HG03159 (cell line): ENCODE data around the gene THAP2.
"Not testable (repeated sequence)": the region's sequence is repeated elsewhere in the genome, so short reads cannot be mapped to it uniquely, and the experiment has no call there.

ENCODE experiments used
- ATAC-seq: cut with Tn5 transposase; IDR thresholded peaks from one replicate; pipeline ENCODE4 v1.9.1; 2021; ENCODE audit warnings: mild to moderate bottlenecking, moderate library complexity; ENCODE audit not compliant: unreplicated experiment

THAP2 gene

DNA sequence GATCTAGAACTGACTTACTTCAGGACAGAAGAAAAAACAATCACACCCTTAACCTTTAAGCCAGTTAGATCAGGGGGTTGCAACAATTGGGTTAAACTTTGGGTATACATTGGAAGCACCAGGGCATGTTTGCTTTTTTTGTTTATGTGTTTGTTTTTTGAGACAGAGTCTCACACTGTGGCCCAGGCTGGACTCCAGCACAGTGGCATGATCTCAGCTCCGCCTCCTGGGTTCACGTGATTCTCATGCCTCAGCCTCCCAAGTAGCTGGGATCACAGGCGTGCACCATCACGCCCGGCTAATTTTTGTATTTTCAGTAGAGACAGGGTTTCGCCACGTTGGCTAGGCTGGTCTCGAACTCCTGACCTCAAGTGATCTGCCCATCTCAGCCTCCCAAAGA lies 38.1 kb downstream of the THAP2 start:
- not testable (repeated sequence) for ATAC-seq

DNA sequence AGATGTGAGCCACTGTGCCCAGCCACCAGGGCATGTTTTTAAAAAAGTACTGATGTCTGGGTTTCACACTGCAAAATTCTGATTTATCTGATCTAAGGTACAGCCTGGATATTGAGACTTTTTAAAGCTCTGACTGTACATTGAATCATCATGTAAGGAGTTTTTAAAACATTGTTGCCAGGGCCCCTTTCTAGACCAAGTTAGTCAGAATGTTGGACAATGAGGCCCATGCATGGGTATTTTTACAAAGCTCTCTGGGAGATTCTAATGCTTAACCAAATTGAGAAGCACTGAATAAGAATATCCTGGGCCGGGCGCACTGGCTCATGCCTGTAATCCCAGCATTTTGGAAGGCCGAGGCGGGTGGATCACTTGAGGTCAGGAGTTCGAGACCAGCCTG lies 38.5 kb downstream of the THAP2 start:
- no peak for ATAC-seq

DNA sequence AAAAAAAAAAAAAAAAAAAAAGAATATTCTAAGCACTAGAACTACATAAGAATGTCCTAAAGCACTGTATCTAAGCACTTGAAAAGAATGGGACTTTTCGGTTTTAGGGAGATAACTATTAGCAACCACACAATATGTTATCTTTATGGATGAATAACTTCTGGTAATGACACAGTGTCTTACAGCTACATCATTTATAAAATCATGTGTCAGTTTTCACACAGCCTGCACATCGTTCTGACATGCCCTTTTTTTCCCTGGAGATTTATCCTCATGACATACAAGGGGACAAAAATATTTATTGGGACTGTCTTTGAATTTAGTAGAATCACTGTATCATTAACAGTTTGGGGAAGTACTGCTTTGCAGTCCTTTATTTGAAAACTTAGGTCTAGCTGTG lies 39.1 kb downstream of the THAP2 start:
- no peak for ATAC-seq

DNA sequence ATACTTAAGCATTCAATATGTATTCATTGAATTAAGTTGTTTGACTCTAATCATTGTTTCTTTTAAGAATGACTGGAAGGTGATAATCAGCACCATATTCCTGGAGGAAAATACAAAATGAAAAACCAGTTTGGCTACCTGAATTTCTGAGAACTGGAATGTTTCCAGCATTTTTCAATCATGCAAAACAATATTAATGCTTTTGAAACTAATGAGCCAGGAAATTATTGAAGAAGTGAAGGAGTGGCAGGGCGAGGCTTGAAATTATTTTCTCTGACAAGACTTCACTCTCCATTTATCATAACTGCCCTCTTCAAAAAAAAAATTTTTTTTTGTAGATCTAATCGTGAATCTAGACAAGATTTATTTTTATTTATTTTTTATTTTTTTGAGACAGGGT lies 40.8 kb downstream of the THAP2 start:
- ATAC-seq: no peak

DNA sequence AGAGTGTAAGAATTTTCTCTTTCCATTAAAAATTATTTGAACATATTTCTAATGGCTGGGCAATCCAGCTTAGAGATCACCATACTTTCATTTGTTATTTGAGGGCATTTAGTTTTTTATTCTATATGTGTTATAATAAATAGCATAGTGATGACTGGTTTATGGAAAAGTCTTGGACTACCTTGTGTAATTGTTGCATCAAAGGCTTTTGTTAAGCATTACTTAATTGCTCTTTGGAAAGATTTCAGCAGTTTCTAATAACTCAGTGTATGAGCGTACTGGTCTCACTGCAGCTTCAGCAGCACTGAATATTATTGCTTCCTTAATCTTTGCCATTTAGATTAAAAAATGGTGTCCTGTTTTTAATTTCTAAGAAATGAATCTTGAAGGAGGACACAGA lies 44.6 kb downstream of the THAP2 start:
- ATAC-seq: no peak

DNA sequence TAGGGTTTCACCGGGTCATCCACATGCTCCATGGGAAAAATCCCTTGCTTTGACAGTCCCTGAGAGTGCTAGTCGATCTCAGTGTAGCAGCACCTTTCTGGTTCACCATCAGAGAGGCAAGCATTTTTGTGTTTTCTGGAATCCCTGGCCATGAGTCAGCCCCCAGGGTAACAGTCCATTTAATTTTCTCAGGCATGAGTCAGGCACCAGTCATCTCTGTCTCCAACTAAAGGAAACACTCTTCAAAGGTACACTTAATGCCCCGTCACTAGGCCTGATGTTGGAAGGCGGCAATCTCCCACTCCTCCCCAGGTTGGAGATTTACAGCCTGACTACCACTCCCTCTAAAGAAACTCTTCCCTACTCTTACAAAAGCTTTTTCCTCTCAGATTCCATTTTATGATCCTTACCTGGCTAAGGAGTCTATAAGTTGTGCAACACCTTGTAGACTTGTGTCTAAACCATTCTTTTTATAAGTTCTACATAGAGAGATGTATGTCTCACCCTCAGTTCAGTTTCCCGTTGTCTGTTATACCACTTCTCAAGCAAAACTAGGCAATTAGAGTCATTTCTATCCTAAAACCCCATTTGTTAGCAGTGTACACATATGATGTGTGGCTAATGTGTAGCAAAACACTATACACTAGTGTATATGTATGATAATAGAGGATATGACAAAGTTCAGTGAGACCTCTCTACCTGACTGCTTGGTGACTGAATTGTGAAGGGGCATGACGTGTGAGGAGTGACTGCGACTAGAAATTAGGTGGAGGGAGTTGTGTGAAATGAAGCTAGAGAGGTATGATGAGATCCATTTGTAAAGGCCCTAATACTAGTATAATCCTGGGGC lies 46.4 kb downstream of the THAP2 start:
- ATAC-seq: no peak

DNA sequence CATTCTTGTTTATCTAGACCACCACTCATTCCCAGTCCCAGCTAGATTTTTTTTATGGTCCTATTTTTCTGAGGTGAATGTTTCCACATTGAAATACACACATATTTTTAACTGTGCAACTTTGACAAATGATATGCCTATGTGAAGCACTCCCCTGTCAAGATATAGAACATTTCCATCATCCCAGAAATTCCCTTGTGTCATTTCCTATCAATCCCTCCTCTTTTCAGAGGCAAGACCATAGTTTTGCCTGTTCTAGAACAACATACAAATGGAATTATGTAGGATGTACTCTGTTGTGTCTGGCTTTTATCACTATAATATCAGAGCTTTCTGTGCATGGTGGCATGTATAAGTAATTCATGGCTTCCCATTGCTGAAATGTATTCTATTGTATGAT lies 54.5 kb downstream of the THAP2 start:
- ATAC-seq: no peak

DNA sequence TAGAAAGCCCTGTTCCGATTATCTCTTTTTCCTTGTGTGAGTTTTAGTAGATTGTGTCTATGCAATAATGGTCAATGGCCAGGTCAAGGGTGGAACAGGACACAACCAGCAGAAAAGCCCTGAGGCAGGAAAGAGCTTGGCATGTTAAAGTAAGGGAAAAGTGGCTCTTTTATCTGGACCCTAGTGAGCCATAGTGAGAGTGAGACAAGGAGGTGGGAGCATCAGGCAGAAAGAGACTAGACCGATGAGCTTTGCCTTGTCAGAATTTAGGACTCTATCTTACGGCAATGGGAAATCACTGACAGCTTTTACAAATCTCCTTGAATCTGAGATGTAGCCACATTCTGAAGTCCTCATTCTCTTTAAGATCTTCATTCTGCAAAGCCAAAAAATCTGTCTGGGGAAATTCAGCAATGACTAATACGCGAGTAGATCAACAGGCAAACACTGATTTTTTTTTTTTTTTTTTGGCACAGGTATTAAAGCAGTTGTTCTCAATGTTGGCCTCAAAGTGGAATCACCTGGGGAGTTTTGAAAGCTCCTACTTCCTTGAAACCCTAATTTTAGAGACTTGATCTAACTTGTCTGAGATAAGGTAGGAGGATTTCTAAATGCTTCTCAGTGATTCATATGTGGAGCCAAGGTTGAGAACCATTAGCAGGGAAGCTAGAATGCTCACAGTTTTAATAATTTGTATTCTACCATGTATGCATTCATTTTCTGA lies 55.7 kb downstream of the THAP2 start:
- no peak for ATAC-seq

DNA sequence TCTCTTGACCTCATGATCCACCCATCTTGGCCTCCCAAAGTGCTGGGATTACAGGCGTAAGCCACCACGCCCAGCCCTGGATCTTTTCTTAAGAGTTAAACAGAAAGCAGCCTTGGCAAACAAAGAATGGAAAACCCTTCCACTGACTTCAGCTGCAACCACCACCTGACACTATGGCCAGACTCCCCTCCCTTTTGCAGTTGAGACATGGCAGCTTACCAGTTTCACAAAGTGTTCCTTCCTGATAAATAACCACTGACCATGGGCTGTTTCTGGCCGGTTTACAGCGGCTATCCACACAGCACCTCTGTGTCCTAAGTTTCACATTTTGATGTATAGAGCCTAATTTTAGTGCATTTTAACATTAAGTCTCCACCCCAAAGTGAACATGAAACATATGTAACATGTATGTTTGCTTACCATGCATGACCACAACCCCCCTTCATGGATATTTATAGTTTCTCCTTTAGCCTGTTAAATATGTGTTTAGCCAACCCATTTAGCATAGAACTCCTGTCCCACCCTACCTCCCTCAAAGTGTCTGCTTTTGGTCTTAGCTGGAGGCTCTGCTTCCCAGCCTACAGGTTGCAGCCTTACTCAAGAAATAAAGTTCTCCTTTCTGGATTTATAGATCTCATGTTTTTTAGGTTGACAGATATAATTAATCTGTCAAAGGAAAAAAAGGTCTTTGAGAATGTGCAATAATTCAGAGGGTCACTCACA lies 57.8 kb downstream of the THAP2 start:
- no peak for ATAC-seq

DNA sequence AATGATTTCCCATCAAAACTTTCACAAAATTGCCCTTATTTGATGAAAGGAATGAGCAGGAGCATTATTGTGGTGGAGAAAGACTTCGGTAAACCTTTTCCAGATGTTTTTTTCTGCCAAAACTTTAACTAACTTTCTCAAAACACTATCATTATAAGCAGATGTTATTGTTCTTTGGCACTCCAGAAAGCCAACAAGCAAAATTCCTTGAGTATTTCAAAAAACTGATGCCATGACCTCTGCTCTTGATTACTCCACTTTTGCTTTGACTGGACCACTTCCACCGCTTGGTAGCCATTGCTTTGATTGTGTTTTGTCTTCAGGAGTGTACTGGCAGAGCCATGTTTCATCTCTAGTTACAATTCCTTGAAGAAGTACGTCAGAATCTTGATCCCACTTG lies 60.9 kb downstream of the THAP2 start:
- no peak for ATAC-seq

DNA sequence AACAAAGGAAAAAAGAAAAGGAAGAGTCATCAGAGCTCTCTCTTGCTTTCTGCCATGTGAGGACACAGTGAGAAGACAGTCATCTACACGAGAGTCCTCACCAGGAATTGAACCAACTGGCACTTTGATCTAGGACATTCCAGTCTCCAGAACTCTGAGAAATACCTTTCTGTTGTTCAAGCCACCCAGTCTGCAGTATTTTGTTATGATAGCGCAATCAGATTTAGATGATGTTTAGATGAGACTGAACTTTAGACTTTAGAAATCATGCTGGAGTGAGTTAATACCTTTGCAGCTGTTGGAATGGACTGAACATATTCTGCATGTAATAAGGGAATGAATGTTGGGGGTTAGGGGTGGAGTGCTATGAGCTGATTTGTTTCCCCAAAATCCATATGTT lies 62.4 kb downstream of the THAP2 start:
- ATAC-seq: no peak

DNA sequence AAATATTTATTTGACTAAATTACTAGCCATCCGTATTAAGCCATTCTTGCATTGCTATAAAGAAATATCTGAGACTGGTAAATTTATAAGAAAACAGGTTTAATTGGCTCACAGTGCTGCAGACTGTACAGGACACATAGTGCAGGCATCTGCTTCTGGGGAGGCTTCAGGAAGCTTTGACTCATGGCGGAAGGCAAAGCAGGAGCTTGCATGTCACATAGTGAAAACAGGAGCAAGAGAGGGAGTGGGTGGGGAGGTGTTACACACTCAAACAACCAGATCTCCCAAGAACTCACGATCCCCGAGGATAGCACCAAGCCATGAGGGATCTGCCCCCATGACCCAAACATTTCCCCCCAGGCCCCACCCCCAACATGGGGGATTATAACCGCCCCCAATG lies 63.9 kb downstream of the THAP2 start:
- no peak for ATAC-seq
